Hepatocyte (in vitro differentiated cells): ENCODE data around the gene LIPH.

Source experiments
- CTCF ChIP-seq: fragments of 200-600 bp; sonication (generic); IDR thresholded peaks from 2 replicates; pipeline ENCODE4 v1.5.1; 2016; ENCODE audit warnings: antibody characterized with exemption, mild to moderate bottlenecking; ENCODE audit not compliant: poor library complexity
- EZH2 ChIP-seq: fragments of 200-600 bp; sonication (generic); IDR thresholded peaks from 2 replicates; pipeline ENCODE4 v1.6.1; 2016; ENCODE audit warnings: antibody characterized with exemption, mild to moderate bottlenecking, borderline replicate concordance

- TF ChIP-seq CTCF = no peak
- TF ChIP-seq EZH2 = no peak
Measured at GRCh38 chr3:185594073-185594472, 41.7 kb upstream of the LIPH start.
